Stimulated activated CD4-positive, alpha-beta T cell treated with anti-CD3 and anti-CD28 coated beads, Interleukin-1b, Interleukin-23, amount 100 ng/mL, for 1 hour (primary cell): ENCODE results near the gene LRRK1.

Source experiments
- DNase-seq, 2 donors: peaks; one replicate each; pipeline ENCODE4 v3.0.0-alpha.2; 2020; ENCODE audit warnings: low read depth in 2 of 2

LRRK1 gene

DNA sequence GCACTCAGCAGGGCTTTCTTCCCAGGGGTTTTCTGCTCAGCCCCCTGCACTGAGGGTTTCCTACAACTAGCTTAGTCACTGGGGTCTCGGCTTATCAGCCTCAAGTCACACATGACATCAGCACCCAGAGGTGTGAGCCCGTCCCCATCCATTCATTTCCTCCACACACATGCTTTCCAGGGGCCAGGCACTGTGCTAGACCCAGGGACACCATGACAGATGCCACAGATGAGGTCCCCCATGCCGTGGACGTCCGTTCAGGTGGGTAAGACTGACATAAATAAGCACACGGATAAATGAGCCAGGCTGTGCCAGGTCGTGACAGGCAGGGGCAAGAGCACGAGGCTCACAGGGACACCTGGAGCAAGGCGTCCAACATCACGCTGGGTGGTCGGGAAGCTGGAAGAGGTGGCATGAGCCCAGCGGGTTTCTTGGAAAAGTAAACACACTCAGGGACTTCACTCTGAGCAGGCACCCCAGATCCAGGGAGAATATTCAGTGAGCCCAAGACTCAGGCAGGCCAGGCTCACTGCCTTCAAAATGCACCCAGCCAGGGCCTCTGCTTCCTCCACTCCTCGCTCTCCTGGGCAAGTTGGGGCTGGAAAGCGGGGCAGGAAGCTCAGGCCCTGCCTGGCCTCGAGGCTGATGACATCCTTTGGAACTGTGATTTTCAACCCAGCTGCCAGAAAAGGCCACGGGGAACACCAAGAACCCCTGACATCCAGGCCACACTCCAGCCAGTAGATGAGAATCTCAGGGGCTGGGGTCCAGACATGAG lies 193.4 kb downstream of the LRRK1 start:
- DNase-seq = no peak

DNA sequence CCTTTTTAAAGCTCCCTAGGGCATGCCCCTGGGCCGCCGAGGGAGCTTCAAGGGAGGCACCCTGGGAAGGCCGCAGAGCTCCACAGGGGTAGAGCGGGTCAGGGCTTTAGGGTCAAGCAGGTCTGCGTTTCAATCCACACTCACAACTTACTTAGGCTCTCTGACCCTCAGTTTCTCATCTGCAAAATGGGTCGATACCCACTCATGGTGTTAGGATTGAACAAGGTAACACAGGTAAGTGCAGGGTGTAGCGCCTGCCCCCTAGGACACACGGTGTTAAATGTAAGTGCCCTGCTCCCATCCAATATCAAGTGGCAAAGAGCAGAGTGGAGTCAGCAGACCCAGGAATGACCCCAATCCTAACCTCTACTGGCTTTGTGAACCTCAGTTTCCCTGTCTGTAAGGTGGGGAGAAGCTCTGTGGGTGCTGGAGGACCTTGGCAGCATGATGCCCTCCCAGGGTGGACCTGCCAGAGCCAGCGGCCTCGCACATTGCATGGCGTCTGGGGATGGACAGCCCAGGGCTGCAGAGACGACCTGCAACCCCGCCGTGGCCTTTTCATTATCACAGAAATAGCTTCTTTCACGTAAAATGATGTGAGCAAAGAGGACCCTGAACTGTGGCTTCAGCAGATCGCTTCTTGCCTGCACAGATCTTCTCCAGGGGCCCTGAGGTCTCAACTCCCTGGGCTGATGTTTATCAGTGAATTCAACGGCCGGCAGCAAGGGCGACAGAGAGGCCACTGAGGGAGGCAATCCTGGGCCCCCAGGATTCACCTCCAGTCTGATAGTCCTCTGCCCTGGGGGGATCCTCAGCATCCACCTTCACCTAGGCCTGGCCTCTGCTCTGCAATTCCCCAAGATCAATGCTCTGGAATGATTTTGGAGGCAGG lies 194.2 kb downstream of the LRRK1 start:
- no peak for DNase-seq

DNA sequence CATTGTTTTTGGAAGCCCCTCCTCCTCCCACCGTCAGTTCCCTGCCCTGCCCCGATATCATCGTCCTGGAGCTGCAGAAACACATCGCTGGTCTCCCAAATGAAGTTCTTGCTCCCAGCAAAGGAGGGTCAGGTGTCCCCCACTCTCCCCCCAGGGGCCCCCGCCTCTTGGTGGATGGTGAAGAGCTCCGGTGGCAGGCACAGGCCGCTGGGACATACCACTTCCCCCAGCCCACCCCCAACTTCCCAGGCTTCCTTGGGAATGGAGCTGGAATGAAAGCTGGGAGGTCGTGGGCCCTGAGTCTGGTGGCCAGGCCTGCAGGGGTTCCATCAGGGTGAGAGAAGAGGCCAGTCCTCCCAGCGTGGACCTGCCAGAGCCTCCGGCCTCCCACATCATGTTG lies 195.0 kb downstream of the LRRK1 start:
- no peak for DNase-seq

DNA sequence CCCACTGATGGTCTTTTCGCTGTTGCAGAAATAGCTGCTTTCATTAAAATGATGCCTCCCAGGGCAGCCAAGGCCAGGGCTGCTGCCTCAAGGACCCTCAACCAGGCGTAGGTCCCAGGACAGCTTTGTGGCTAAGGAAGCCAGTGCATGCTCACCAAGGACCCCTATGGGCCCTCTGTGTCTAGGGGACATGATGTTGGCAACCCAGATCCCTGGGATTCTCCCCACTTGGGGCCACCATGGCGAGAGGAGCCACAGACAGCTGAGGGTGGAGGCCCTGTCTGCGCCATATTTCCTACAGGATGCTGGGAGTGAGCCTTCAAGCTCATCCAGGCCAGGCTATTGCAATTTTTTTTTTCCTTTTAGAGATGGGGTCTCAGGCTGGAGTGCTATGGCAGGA lies 195.5 kb downstream of the LRRK1 start:
- no peak for DNase-seq

DNA sequence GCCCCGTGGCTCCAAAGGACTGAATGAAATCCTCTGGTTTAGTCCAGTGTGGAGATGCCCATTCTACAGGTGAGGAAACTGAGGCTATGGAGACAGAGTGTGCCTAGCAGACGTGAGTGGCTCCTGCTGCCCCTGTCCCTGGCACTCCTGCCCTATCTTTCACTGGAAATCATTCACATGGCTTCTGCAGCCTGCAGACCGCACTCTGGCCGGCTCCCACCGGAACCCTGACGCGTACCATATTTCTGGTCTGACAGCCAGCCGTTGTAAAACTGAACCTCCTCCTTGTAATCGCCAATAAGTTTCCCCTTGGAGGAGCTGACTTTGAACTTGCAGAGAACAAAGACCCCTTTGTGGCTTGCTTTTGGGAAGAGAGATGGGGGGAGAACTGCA lies 196.2 kb downstream of the LRRK1 start:
- DNase-seq = no peak

DNA sequence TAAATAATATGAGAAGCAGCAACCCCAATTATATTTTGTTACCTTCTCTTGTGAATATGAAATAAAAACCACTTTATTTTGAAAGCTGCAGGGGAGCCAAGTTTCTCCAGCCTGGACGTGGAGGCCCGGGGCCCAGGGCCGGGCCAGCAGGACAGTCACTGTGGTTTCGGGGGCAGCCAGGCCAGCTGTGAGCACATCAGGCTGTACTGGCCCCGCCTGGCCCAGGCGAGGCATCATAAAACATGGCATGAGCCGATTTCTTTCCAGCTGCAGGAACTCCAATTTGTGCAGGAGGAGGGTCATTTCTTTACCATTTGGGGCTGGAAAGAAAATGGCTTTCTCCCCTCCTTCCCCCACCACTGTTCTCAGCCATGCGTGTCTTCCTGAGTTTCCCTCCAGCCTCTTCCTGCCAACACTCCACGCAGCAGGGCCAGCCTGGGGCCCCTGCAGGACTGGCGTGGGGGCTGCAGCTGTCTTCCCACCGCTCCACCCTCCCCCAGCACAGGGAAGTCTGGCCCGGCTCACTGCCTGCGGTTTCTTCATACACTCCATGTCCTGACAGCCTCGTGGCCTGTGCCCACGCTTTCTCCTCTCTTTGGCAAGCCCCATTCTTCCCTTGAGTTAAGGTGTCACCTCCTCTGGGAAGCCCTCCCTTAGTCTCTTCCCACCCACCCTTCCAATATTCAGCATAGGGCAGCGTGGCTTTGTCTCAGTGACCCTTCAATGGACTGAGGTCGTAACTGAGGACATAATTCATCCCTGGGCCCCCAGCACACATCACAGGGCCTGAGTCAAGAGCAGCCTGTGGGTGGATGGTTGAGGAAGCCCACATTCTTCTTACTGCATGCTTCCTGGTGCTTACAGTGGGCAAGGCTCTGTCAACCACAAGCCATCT lies 196.9 kb downstream of the LRRK1 start:
- DNase-seq = no peak

DNA sequence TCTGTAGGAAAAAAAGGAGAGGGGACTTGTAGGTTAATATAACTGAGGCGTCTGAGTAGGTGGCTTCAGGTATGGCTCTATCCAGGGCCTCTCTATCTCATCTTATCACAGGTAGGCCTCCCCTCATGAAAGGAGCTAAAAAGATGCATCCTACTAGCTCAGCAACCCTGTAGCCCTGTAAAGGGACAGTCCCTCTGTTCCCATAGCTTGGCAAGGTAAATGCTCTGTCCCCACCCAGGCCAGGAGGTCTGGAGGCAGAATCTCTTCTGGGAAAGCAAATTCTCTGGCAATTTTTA lies 197.5 kb downstream of the LRRK1 start:
- no peak for DNase-seq

DNA sequence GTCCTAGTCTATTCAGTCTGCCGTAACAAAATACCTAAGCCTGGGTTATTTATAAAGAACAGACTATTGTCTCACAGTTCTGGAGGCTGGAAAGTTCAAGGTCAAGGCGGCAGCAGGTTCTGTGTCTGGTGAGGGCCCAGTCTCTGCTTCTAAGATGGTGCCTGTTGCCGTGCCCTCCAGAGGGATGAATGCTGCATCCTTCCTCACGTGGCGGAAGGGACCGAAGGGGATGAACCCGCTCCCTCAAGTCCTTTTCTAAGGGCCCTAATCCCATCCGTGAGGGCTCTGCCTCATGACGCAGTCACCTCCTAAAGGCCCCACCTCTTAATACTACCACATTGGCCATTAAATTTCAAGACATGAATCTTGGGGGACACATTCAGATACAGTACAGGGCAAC lies 199.0 kb downstream of the LRRK1 start:
- no peak for DNase-seq

DNA sequence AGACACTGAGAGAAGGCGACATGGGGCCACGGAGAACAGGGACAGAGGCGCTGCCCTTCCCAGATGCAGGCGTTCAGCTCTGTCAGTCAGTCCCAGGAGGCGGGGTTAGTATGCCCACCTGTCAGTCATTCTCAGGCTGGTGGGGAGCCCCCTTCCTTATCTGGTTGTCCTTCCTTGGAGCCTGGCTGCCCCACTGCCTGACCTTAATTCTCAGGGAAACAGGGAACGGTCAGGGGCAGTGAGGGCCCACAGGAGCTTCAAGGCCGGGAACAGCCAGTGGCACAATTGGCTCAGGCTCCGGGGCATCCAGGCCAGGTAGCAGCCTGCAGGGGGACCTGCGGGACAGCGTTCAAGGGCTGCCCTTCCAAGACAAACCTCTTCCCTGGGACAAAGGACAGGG lies 199.5 kb downstream of the LRRK1 start:
- no peak for DNase-seq

DNA sequence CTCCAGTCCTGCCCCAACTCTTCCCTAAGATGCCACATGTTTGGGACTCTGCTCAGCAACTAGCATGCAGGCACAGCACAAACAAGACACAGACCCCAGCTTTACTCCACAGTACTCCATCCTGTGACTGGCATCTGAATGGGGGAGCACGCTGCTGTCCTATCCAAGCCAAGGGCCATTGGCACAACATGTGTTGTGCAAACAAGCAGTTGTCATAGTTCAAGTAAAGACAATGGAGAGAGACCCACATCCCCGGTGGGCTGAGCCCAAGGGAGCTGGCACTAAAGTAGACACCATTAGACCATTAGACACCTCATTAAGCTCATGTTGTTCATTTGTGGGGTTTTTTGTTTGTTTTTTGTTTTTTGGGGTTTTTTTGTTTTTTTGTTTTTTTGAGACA lies 200.0 kb downstream of the LRRK1 start:
- DNase-seq = no peak
